Tibial artery (tissue), 4 donors: Measurements from ENCODE around the gene PPP1R3E.

Experiments used
- DNase-seq, 2 donors: peaks; one replicate each; pipeline ENCODE4 v3.0.0-alpha.2; 2019
- H3K27ac ChIP-seq, 2 donors: fragments of 200-600 bp; sonication (generic) in 1 of 2; 1 replicate in 1 of 2; 2 replicates in 1 of 2; pipeline ENCODE4 v1.5.1; 2018 to 2019; ENCODE audit warnings: mild to moderate bottlenecking in 1 of 2
- H3K27me3 ChIP-seq, 2 donors: fragments of 200-600 bp; sonication (generic) in 1 of 2; one replicate each; pipeline versions ENCODE4 v1.5.1 to v1.6.0; 2016 to 2019
- H3K36me3 ChIP-seq, 3 donors: fragments of 200-600 bp; sonication (generic) in 2 of 3; one replicate each; pipeline ENCODE4 v1.5.1; 2016 to 2019; ENCODE audit warnings: mild to moderate bottlenecking in 2 of 3
- H3K4me1 ChIP-seq, 4 donors: fragments of 200-600 bp; sonication (generic) in 2 of 4; 1 replicate in 3 of 4; 2 replicates in 1 of 4; pipeline ENCODE4 v1.5.1; 2016 to 2019
- H3K4me3 ChIP-seq, 2 donors: fragments of 200-600 bp; sonication (generic) in 1 of 2; 1 replicate in 1 of 2; 2 replicates in 1 of 2; pipeline ENCODE4 v1.5.1; 2018 to 2019; ENCODE audit warnings: mild to moderate bottlenecking in 2 of 2
- H3K9me3 ChIP-seq, 3 donors: fragments of 200-600 bp; sonication (generic) in 1 of 3; one replicate each; pipeline ENCODE4 v1.5.1; 2016 to 2019
- CTCF ChIP-seq, 2 experiments: fragments of 200-600 bp in 1 of 2; fragments of 450-650 bp in 1 of 2; IDR thresholded peaks; one replicate each; pipeline ENCODE4 v1.5.1; 2017 to 2019; ENCODE audit warnings: antibody characterized with exemption in 2 of 2, mild to moderate bottlenecking in 1 of 2, moderate library complexity in 1 of 2
- intact Hi-C: fragments of 100-400 bp; cut with DNase I; formaldehyde crosslinking; loops from one replicate; pipeline ENCODE4 v1.15.0; 2023; ENCODE audit warnings: low total_unique reads

The PPP1R3E gene

DNA sequence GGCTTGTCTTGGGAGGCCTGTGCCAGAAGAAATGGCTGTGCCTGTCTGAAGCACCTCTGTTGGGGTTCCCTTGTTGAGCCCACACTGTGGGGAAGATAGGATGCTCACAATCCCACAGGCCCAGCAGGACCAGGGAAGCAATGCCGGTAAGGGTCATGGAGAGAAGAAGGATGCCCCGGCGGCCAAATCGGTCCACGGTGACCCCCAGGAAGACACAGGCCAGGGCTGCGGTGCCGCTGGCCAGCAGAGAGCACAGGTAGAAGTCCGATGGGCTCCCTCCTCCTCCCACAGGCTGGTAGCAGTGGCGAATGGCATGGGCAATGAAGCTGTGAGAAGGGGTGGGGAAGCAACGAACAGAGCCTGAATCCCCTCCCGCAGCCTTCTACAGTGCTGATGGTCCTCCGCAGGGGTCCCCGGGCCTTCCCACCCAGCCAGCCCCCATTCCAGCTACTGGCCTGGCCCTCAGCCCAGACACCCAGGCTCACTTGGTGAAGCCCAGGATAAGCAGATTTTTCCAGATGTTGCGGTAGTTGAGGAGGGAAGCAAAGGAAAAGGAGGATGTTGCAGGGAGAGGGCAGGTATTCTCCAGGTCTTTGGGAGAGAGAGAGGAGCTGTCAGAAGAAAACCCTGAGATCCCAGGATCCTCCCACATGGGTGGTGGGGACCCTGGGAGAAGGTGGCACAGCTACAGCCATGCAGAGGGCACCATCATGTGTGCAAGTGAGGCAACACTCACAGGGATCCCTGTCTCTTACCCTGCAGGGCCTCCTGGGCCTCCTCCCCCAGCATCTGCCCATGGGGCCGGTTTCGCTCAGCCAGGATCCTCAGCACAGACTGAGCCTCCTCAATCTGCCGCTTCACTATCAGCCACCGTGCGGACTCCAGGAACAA, 45.0 kb upstream of the PPP1R3E start:
- DNase-seq, result no peak
- intact Hi-C loops, result no loop called here

GRCh38 chr14:23346693-23347405, 44.2 kb upstream of the PPP1R3E start:
- Histone ChIP-seq H3K27ac (no peak overlapping the region), H3K36me3 (peaks cover 0 to 30% (median 0%) of the 10 kb centered on the region in 3 donors), H3K27me3 (no peaks in the 10 kb centered on the region), H3K4me3 (no peak overlapping the region), H3K4me1 (peaks cover 0 to 6% (median 3%) of the 10 kb centered on the region in 4 donors), H3K9me3 (no peaks in the 10 kb centered on the region)
- DNase-seq, result no peak
- TF ChIP-seq CTCF (IDR thresholded peaks at IDR 0.05), result no peak
- intact Hi-C loops, result no loop called here

More for the DNA sequence above, 45.0 kb upstream of the PPP1R3E start:
- Histone ChIP-seq H3K9me3 (no peaks in the 10 kb centered on the region), H3K27me3 (no peaks in the 10 kb centered on the region), H3K27ac (no peak overlapping the region), H3K4me3 (no peak overlapping the region), H3K4me1 (peaks cover 0 to 11% (median 9%) of the 10 kb centered on the region in 4 donors), H3K36me3 (peaks cover 0 to 30% (median 0%) of the 10 kb centered on the region in 3 donors)
- no peak for TF ChIP-seq CTCF (IDR thresholded peaks at IDR 0.05)

DNA sequence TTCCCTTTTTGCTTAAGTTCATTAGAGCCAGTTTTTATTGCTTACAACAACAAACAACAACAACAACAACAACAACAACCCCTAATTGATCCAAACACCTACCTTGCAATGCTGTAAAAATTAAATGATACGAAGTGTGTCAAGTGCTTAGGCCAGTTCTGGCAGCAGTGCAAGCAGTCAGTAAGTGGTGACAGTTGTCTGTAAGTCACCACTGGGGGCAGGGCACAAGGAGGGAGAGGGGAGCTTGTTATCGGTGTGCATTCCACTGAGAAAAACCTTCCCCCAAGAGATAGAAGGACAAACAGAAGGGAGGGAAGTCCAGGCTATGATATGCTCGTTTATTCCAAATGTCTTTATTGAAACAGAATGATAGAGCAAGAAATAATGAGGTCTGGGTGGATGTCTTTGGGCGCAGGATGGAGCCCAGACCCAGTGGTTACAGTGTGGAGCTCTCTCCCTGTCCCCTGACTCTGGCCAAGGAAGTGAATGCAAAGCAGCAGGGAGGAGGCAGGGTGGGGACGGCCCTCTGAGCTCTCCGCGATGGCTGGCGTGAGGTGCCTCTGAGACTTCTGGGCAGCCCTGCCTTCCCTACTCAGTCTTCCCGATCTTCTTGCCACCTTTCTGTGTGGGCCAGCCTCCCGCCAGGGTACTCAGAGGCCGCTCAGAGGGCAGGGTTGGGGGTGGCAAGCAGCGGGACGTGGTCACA, 43.5 kb upstream of the PPP1R3E start:
- no peak for TF ChIP-seq CTCF (IDR thresholded peaks at IDR 0.05)
- no peak overlapping the region for H3K27ac ChIP-seq

GRCh38 chr14:23344481-23344880, 41.8 kb upstream of the PPP1R3E start:
- Histone ChIP-seq H3K9me3 (no peaks in the 10 kb centered on the region), H3K27me3 (no peaks in the 10 kb centered on the region), H3K4me3 (no peak overlapping the region), H3K27ac (no peak overlapping the region), H3K36me3 (peaks cover 0 to 30% (median 0%) of the 10 kb centered on the region in 3 donors), H3K4me1 (no peaks in the 10 kb centered on the region)
- DNase-seq, result no peak
- intact Hi-C loops, result no loop called here
- no peak for TF ChIP-seq CTCF (IDR thresholded peaks at IDR 0.05)

More for the DNA sequence above, 43.5 kb upstream of the PPP1R3E start:
- no peak for DNase-seq
- Histone ChIP-seq H3K9me3 (no peaks in the 10 kb centered on the region), H3K4me1 (no peaks in the 10 kb centered on the region), H3K27me3 (no peaks in the 10 kb centered on the region), H3K4me3 (no peak overlapping the region), H3K36me3 (peaks cover 0 to 30% (median 0%) of the 10 kb centered on the region in 3 donors)
- intact Hi-C loops, result no loop called here

- no peaks in the 10 kb centered on the region for H3K36me3 ChIP-seq
- TF ChIP-seq CTCF (IDR thresholded peaks at IDR 0.05), result no peak
- H3K27me3 ChIP-seq, result no peaks in the 10 kb centered on the region
- no peak for DNase-seq
- H3K4me3 ChIP-seq, result no peak overlapping the region
- no peaks in the 10 kb centered on the region for H3K4me1 ChIP-seq
- H3K27ac ChIP-seq, result no peak overlapping the region
- intact Hi-C loops, result no loop called here
- no peaks in the 10 kb centered on the region for H3K9me3 ChIP-seq
Measured at GRCh38 chr14:23339506-23340268, 37.0 kb upstream of the PPP1R3E start.
